Measurements from ENCODE around the gene ACSBG1.

ACSBG1 gene

DNA sequence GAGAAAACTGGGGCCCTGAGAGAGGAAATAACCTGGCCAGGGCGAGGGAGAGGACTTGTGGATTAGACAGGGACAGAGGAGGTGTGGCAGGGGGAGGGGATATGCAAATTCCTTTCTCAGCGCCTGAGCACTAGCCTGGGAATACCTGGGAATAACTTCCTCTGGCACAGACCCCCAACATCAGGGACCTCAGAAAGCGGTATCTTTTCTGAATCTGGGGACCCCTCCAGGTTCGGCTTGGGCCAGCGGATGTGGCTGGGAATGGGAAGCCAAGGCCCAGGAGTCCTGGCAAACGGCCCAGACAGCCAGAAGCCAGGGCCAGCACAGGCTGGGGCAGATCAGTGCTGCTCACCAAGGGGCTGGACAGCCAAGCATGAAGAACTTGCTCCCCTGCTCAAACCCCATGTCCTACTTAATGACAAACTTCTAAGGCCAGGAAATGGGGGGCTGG lies 9.2 kb upstream of the ACSBG1 start:
- Mint-ChIP-seq H3K4me3 (no peak overlapping the region), H3K36me3 (no peaks in the 10 kb centered on the region), H3K27ac (no peak overlapping the region), H3K4me1 (peaks cover 3% of the 10 kb centered on the region), H3K27me3 (peaks cover 44% of the 10 kb centered on the region), H3K9me3 (no peaks in the 10 kb centered on the region)
- no peak for DNase-seq
- CTCF ChIA-PET: interaction anchor here (1.3 to 3.1 kb wide), 2 partner anchors 48 to 277 kb away, joined by 4 to 10 read pairs; no protein-coding TSS in a partner anchor

DNA sequence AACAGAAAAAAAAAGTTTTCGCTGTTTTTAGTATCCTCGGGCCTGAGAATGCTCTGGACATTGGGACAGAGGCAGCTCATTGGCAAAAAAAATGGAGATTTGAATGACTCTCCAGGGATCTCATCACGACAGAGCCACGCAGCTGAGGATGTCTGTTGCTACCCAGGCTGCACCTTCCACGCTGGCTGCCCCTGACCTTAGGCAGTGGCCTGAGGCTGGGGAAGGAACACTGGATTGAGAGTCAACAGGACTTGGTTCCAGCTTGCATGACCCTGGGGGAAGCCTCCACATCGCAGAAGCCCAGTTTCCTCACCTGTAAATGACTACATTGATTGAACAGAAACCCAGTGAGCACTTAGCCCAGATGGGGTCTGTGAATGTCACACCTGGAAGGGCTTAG lies 8.7 kb upstream of the ACSBG1 start:
- H3K36me3 Mint-ChIP-seq: no peaks in the 10 kb centered on the region
- peaks cover 3% of the 10 kb centered on the region for H3K4me1 Mint-ChIP-seq
- CTCF ChIA-PET: interaction anchor here (0.9 to 4.9 kb wide), 8 partner anchors 14 to 284 kb away, joined by 3 to 89 read pairs (median 4); no protein-coding TSS in a partner anchor
- H3K9me3 Mint-ChIP-seq: no peaks in the 10 kb centered on the region
- no peak overlapping the region for H3K27ac Mint-ChIP-seq
- H3K4me3 Mint-ChIP-seq: no peak overlapping the region
- no peak for DNase-seq
- H3K27me3 Mint-ChIP-seq: peaks cover 44% of the 10 kb centered on the region

DNA sequence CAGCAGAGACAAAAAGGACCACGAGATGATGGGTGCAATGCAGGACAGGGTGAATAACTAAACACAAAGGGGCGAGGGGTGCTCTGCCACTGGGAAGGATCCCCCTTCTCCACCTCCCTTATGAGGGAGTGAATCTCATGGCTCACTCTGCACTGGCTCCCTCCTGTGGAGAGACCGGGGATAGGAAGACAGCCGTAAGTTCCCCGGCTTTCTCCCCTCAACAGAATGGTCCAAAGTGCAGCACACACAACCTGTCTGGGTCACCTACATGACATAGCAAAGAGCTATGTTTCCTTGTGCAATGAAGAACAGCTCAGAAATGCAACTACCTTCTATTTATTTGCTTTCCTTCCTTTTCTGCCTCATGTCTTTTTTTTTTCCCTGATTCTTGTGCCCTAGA lies 7.8 kb upstream of the ACSBG1 start:
- peak; percentile 52 for DNase-seq
- H3K27me3 Mint-ChIP-seq: peaks cover 51% of the 10 kb centered on the region
- H3K27ac Mint-ChIP-seq: no peak overlapping the region
- CTCF ChIA-PET: interaction anchor here (0.9 to 4.9 kb wide), 13 partner anchors 10 to 333 kb away, joined by 3 to 89 read pairs (median 5); partner anchors contain the start of gene CIB2
- no peaks in the 10 kb centered on the region for H3K9me3 Mint-ChIP-seq
- peaks cover 3% of the 10 kb centered on the region for H3K4me1 Mint-ChIP-seq
- no peak overlapping the region for H3K4me3 Mint-ChIP-seq
- H3K36me3 Mint-ChIP-seq: no peaks in the 10 kb centered on the region

DNA sequence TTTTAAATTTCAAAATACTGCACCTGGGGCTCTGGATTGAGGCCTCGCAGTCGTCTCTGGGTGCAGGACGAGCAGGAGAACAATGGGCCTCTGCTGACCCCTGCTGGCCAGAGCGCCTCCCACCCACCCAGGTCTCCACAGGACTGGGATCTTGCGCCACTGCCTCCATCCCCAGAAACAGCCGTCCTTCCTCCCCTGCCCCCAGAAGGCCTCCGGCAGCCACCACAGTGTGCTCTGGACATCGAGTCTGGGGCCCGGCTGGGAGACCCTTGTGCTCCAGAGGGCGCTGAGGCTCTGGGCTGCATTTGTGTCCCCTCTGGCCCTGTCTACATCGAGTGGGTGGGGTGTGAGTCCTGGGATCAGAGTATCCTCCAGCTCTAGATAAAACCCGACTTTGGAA lies 6.7 kb upstream of the ACSBG1 start:
- H3K27ac Mint-ChIP-seq: no peak overlapping the region
- peak; percentile 90 for DNase-seq
- no peaks in the 10 kb centered on the region for H3K9me3 Mint-ChIP-seq
- H3K27me3 Mint-ChIP-seq: peaks cover 52% of the 10 kb centered on the region
- H3K36me3 Mint-ChIP-seq: no peaks in the 10 kb centered on the region
- CTCF ChIA-PET: interaction anchor here (0.6 to 4.9 kb wide), 24 partner anchors 11 to 1646 kb away, joined by 3 to 89 read pairs (median 4); partner anchors contain the start of gene CIB2
- H3K4me1 Mint-ChIP-seq: peaks cover 3% of the 10 kb centered on the region
- no peak overlapping the region for H3K4me3 Mint-ChIP-seq

DNA sequence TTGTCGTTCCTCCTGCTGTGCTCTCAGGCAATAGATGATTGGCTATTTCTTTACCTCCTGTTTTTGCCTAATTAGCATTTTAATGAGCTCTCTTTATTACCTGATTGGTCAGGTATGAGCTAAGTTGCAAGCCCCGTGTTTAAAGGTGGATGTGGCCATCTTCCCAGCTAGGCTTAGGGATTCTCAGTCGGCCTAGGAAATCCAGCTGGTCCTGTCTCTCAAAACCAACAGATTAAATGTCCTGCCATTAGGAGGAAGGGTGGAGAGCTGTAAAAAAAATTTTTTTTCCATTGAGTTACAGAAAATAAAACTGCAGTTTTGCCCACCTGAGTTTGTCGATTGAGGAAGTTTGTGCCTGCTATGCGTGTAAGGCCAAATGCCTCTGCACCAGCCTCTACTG lies 5.4 kb upstream of the ACSBG1 start:
- CTCF ChIA-PET: interaction anchor here (0.7 to 4.9 kb wide), 21 partner anchors 8 to 340 kb away, joined by 3 to 89 read pairs (median 4); partner anchors contain the start of gene CIB2
- Mint-ChIP-seq H3K4me1 (peaks cover 7% of the 10 kb centered on the region), H3K27me3 (peaks cover 57% of the 10 kb centered on the region), H3K27ac (no peak overlapping the region), H3K9me3 (no peaks in the 10 kb centered on the region), H3K4me3 (no peak overlapping the region), H3K36me3 (no peaks in the 10 kb centered on the region)
- no peak for DNase-seq

DNA sequence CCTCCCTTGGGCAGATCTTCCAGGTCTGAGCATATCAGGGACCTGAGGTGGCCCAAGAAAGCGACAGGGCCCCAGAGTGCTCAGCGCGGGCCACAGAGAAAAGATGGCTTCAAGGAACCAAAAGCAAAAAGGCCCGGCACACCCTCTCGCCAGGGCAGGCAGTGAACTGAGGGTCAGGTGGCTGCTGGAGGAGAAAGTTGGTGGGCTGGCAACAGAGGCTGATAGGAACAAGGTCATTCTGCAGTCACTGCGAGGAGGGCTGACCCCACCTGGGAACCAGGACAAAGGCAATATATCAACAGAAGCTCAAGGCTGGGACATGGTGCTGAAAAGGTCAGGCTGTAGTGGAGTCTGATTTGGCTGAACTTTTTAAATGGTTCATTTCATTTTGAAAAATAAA lies 2.8 kb upstream of the ACSBG1 start:
- no peaks in the 10 kb centered on the region for H3K36me3 Mint-ChIP-seq
- no peak for DNase-seq
- H3K27me3 Mint-ChIP-seq: peaks cover 78% of the 10 kb centered on the region
- H3K27ac Mint-ChIP-seq: peak overlapping the region; percentile 81
- CTCF ChIA-PET: interaction anchor here (1.1 to 1.9 kb wide), 4 partner anchors 42 to 271 kb away, joined by 3 to 5 read pairs (median 4); no protein-coding TSS in a partner anchor
- H3K4me3 Mint-ChIP-seq: no peak overlapping the region
- no peaks in the 10 kb centered on the region for H3K9me3 Mint-ChIP-seq
- H3K4me1 Mint-ChIP-seq: peaks cover 18% of the 10 kb centered on the region

DNA sequence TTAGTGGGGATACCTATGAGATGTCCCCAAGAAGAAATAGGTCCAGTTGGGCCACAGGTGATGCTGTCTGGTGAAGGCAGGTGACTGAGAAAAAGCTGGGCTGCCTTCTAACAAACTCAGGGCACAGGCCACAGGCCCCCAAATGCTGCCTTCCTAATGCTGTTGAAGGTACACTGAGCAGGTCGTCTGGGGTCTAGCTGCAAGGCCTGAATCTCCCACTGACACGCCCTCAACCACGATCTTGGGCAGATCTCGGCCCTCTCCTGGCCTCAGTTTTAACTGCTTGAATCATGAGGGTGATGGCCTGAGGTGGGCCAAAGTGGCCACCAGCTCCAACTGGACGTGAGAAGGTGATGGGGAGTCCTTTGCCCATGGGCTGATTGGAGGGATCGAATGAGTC lies 2.1 kb upstream of the ACSBG1 start:
- CTCF ChIA-PET: interaction anchor here (1.2 to 1.9 kb wide), 3 partner anchors 41 to 270 kb away, joined by 4 to 5 read pairs (median 5); no protein-coding TSS in a partner anchor
- H3K4me3 Mint-ChIP-seq: no peak overlapping the region
- H3K27me3 Mint-ChIP-seq: peaks cover 71% of the 10 kb centered on the region
- DNase-seq: no peak
- no peaks in the 10 kb centered on the region for H3K36me3 Mint-ChIP-seq
- no peak overlapping the region for H3K27ac Mint-ChIP-seq
- no peaks in the 10 kb centered on the region for H3K9me3 Mint-ChIP-seq
- peaks cover 18% of the 10 kb centered on the region for H3K4me1 Mint-ChIP-seq

DNA sequence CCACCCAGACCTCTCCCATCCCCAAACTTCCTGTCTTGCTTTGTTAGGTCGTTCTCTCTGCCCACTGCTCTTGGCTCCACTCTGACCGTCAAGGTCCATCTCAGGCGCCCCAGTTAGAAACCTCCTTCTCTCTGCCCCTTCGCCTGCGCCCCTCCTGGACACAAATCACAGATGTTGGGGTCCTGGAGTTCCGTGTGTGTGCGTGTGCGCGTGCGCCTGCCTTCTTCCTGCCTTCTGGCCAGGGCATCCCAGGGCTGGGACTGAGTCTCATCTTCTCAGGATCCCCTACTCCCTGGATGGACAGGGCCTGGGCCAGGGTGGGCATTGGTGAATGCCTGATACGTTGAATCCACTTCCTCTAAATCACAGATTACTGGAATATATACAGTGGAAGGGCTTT lies 869 bp downstream of the ACSBG1 start:
- Mint-ChIP-seq H3K4me3 (no peak overlapping the region), H3K4me1 (peaks cover 15% of the 10 kb centered on the region), H3K9me3 (no peaks in the 10 kb centered on the region), H3K27me3 (peaks cover 57% of the 10 kb centered on the region), H3K27ac (no peak overlapping the region), H3K36me3 (no peaks in the 10 kb centered on the region)
- no peak for DNase-seq
- CTCF ChIA-PET: interaction anchor here (1.2 kb wide), 1 partner anchor 120 kb away, joined by 3 read pairs; no protein-coding TSS in a partner anchor

DNA sequence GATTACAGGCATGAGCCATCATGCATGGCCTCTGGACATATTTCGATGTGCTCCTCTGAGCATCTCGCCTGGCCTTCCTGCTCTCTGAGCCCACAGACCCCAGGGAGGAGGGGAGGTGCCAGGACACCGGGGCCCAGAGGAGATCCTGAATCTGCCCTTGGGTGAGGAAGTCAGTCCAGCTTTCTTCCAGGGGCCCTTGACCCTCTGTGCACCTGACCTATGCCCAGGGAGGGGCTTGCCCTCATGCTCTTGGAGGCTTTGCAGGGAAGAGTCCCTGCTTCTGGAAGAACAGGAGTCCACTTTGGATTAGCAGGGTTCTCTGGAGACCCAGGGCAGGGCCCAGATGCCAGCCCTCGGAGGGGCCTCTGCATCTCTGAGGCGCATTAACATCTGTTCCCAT lies 1.4 kb downstream of the ACSBG1 start:
- no peak overlapping the region for H3K4me3 Mint-ChIP-seq
- no peak overlapping the region for H3K27ac Mint-ChIP-seq
- H3K27me3 Mint-ChIP-seq: peaks cover 62% of the 10 kb centered on the region
- CTCF ChIA-PET: no interaction called here
- peaks cover 15% of the 10 kb centered on the region for H3K4me1 Mint-ChIP-seq
- no peaks in the 10 kb centered on the region for H3K9me3 Mint-ChIP-seq
- H3K36me3 Mint-ChIP-seq: no peaks in the 10 kb centered on the region
- no peak for DNase-seq

DNA sequence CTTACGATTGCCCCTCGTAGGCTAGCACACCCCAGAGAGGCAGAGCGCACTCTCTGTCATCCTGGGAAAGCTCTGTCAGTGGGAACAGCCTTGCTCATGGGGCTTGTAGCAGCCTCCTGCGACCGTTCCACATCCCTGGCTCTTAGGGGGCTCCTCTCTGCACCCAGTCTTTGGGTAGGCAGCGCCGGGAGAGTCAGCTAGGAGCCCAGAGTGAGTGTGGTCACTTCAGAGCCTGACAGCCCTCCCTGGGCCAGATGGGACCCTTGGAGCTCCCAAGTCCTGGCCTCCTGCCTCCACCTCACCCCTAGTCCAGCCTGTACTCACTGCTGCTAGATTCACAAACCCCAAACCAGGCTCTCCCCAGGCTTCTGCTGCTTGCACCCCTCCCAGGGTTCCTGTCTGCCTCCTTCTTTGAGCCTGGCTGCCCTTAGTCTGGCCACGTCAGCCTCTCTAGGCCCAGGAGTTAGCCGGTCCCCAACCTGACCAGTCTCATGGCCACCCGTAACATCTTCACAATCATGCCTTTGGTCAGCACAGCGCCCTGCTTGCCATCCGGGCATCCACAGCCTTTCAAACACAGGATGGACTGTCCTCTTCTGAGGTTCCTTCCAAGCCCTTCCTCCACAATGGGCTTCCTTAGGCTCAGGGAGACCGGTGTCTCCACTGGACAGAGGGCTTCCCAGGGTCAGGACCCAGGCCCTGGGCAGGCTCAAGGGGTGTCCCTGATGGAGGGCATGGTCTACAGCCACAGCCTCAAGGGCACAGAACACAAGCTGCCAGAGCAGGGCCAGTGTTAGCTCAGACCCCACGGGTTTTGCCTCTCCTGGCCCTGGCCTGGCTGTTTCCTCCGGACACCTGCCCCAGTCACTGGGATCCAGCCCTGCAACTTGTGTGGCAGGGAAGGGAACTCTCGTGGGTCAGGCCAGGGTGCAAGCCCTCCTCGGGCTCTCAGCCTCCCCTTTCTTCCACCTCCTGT lies 4.6 kb downstream of the ACSBG1 start:
- H3K9me3 Mint-ChIP-seq: no peaks in the 10 kb centered on the region
- peaks cover 10% of the 10 kb centered on the region for H3K4me1 Mint-ChIP-seq
- H3K27ac Mint-ChIP-seq: no peak overlapping the region
- no peak overlapping the region for H3K4me3 Mint-ChIP-seq
- no peak for DNase-seq
- H3K27me3 Mint-ChIP-seq: peaks cover 45% of the 10 kb centered on the region
- CTCF ChIA-PET: interaction anchor here (0.7 kb wide), 1 partner anchor 193 kb away, joined by 3 read pairs; no protein-coding TSS in a partner anchor
- no peaks in the 10 kb centered on the region for H3K36me3 Mint-ChIP-seq

DNA sequence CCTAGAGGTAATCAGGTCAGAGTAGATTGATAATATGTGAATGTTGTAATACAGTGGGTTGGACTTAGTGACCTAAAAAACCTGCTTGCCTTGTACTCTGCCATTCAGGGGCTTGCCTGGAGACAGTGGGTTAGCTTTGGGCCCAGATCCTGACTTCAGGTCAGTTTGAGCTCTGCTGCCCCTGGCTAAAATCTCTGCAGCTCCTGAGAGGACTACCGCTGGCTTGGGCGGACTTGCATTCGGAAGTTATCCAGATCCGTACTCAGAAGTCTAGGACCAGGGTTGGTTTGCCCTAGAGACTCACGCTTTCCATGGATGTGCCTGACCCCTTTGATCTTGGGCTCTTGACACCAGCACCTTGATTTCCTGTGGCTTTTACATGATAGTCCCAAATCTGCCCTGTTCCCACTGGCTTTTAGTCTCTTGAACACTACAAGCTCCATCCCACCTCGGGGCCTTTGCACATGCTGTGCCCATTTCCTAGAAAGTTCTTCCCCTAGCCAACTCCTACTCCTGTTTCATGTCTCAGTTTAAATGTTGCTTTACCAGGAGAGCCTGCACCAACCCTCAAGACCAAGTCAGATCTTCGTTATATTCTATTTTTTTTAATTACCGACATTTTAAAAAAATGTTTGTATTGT lies 5.9 kb downstream of the ACSBG1 start:
- no peak overlapping the region for H3K27ac Mint-ChIP-seq
- no peaks in the 10 kb centered on the region for H3K9me3 Mint-ChIP-seq
- no peaks in the 10 kb centered on the region for H3K4me1 Mint-ChIP-seq
- CTCF ChIA-PET: interaction anchor here (0.8 to 1.9 kb wide), 4 partner anchors 12 to 51 kb away, joined by 3 to 7 read pairs (median 4); no protein-coding TSS in a partner anchor
- peaks cover 37% of the 10 kb centered on the region for H3K27me3 Mint-ChIP-seq
- DNase-seq: no peak
- no peak overlapping the region for H3K4me3 Mint-ChIP-seq
- no peaks in the 10 kb centered on the region for H3K36me3 Mint-ChIP-seq

DNA sequence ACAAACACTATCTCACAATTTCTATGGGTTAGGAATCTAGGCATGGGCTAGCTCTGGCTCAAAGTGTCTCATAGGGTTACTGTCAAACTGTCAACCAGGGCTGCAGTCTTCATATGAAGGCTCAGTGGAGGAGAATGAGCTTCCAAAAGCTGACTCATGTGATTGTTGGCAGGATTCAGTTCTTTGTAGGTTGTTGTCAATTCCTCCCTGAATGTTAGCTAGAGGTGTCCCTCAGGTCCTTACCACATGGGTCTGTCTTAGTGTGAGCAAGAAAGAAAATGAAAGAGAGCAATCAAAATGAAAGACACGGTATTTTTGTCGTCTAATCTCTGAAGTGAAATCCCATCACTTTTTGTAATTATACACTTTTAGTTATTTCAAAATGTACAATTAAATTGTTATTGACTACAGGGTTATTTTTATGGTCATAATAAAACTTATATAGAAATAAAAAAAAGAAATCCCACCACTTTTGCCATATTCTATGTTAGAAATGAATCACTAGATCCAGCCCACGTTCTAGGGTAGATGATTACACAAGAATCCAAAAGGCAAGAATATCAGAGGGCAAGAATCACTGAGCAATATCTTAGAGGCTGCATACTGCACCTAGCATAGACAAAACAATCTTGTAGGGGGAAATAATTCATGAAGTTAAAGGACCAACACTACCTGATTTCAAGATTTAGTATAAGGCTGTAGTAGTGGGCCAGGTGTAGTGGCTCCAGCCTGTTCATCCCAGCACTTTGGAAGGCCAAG lies 8.4 kb downstream of the ACSBG1 start:
- Mint-ChIP-seq H3K36me3 (no peaks in the 10 kb centered on the region), H3K4me3 (no peak overlapping the region), H3K27ac (no peak overlapping the region), H3K4me1 (no peaks in the 10 kb centered on the region), H3K9me3 (no peaks in the 10 kb centered on the region), H3K27me3 (peaks cover 29% of the 10 kb centered on the region)
- CTCF ChIA-PET: interaction anchor here (1.0 to 1.5 kb wide), 3 partner anchors 18 to 318 kb away, joined by 3 read pairs; no protein-coding TSS in a partner anchor
- DNase-seq: no peak

DNA sequence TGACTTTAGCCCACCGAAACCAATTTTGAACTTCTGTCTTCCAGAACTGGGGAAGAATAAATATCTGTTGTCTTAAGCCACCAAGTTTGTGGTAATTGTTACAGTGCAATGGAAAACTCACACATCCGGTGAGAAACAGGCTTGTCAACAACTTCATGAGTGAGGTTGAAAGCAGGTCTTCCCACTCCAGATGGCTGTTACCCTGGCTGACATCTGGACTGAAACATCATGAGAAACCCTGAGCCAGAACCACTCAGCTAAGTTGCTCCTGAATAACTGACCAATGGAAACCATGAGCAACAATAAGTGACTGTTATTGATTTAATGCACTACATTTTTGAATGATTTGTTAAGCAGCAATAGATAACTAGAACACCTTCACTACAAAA lies 10.3 kb downstream of the ACSBG1 start:
- H3K4me3 Mint-ChIP-seq: no peak overlapping the region
- no peaks in the 10 kb centered on the region for H3K9me3 Mint-ChIP-seq
- no peaks in the 10 kb centered on the region for H3K4me1 Mint-ChIP-seq
- no peak for DNase-seq
- CTCF ChIA-PET: interaction anchor here (1.4 kb wide), 1 partner anchor 28 kb away, joined by 5 read pairs; no protein-coding TSS in a partner anchor
- H3K36me3 Mint-ChIP-seq: no peaks in the 10 kb centered on the region
- peaks cover 22% of the 10 kb centered on the region for H3K27me3 Mint-ChIP-seq
- H3K27ac Mint-ChIP-seq: no peak overlapping the region

Data from activated naive CD4-positive, alpha-beta T cell treated with anti-CD3 and anti-CD28 coated beads, Interleukin-2, amount 10 ng/mL, durations not matched to agents 7 days and 5 days (primary cell).